RCC 7860 (cell line): Measurements from ENCODE around the gene NXF1.

Experiments used
- DNase-seq: peaks from one replicate; pipeline ENCODE4 v3.0.0-alpha.2; 2015; ENCODE audit warnings: low spot score
- FAIRE-seq: peaks from 2 replicates; lab custom pipeline; 2012; peaks lifted over from hg19 to GRCh38; lab: Jason Lieb, UNC

NXF1 gene

DNA sequence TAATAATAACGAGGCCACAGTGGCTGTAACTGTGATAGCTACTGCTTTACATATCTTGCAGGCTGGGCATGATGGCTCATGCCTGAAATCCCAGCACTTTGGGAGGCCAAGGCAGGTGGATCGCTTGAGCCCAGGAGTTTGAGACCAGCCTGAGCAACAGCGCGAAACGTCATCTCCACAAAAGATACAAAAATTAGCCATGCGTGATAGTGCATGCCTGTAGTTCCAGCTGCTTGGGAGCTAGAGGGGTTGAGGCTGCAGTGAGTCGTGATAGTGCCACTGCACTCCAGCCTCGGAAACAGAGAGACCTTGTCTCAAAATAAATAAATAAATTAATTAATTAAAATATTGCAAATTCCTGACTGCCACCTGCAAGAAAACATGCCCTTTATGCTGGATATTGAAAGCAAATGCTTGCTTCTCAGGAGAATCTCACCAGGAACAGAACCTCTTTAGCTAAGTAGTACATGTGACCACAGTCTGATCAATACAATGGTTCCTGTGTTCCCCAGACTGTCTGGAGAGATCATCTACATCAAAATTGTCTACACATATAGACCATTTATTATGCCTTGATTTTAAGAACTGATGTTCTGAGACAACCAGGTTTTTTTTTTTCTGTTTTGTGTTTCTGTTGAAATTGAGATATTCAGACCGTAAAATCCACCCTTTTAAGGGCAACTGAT lies 57.6 kb downstream of the NXF1 start:
- no peak for DNase-seq
- no peak for FAIRE-seq
